ENCODE measurements around the gene SULF2. TPM values are rescaled to one million over a fixed set of nuclear protein-coding genes. Genes with fewer than 3 reads are reported as not detected.

The SULF2 gene
- total and polyA plus RNA-seq, 4 donors: 8.1 to 25.4 (median 12.0) TPM

DNA sequence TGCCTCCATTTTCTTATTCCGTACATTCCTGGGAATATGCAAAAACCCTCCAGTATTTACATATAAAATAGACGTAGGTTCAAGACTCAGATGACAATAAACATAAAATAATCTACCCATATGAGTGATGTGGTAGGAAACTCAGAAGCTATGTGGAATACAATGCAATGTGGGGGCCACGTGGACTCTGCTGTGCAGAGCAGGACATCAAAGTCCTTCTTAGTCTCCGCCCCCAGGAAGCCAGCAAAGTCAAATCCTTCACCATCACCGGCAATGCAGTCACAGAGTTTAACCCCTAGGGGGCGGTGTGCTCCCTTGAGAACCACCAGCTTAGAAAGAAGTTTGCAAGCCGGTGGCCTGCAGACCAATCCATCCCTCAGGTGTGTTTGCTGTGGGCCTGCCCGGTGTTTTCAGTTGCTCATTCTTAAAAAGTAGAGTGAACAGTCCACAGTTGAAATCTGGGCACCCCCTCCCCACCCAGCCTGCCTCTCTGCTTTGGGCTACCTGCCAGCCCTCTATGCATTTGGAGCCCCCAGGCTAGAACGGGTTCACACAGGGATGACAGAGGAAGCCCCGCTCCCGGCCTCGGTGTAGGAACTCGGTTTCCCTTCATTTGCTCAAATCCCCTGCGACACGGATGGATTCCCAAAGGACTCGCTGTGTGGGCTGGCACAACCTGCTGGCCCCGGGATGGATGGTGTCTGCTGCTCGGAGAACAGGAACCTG is 59.9 kb downstream of the SULF2 start:
- H3K27me3 ChIP-seq (ENCODE audit: control insufficient read depth in 4 of 4, insufficient read depth in 4 of 4, low read length in 3 of 4): no peaks in the 10 kb centered on the region
- TF ChIP-seq TAF1 (conservative IDR thresholded peaks at IDR 0.05) (no peak), GABPA (IDR thresholded peaks at IDR 0.05 in 1 of 2, conservative IDR thresholded peaks at IDR 0.05 in 1 of 2) (peak in 1 of 2 donors; percentile 33), HNF4G (IDR thresholded peaks at IDR 0.05) (peak; percentile 9), RAD21 (IDR thresholded peaks at IDR 0.05) (peak; percentile 93 to 95), FOXA2 (IDR thresholded peaks at IDR 0.05) (no peak), YY1 (IDR thresholded peaks at IDR 0.05) (peak; percentile 42), NR2F2 (IDR thresholded peaks at IDR 0.05) (no peak), HNF4A (conservative IDR thresholded peaks at IDR 0.05) (peak; percentile 82 to 84), SP1 (IDR thresholded peaks at IDR 0.05) (peak; percentile 36), JUND (IDR thresholded peaks at IDR 0.05) (no peak), RXRA (IDR thresholded peaks at IDR 0.05) (peak in 1 of 2 donors; percentile 51), FOXA1 (IDR thresholded peaks at IDR 0.05) (no peak), EGR1 (IDR thresholded peaks at IDR 0.05; ENCODE audit: low read depth in 2 of 2) (no peak)
- TF ChIP-seq, protein P1, sequence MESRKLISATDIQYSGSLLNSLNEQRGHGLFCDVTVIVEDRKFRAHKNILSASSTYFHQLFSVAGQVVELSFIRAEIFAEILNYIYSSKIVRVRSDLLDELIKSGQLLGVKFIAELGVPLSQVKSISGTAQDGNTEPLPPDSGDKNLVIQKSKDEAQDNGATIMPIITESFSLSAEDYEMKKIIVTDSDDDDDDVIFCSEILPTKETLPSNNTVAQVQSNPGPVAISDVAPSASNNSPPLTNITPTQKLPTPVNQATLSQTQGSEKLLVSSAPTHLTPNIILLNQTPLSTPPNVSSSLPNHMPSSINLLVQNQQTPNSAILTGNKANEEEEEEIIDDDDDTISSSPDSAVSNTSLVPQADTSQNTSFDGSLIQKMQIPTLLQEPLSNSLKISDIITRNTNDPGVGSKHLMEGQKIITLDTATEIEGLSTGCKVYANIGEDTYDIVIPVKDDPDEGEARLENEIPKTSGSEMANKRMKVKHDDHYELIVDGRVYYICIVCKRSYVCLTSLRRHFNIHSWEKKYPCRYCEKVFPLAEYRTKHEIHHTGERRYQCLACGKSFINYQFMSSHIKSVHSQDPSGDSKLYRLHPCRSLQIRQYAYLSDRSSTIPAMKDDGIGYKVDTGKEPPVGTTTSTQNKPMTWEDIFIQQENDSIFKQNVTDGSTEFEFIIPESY (IDR thresholded peaks at IDR 0.05): no peak
- TF ChIP-seq, protein P2, sequence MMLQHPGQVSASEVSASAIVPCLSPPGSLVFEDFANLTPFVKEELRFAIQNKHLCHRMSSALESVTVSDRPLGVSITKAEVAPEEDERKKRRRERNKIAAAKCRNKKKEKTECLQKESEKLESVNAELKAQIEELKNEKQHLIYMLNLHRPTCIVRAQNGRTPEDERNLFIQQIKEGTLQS (IDR thresholded peaks at IDR 0.05): no peak
- TF ChIP-seq, protein P3, sequence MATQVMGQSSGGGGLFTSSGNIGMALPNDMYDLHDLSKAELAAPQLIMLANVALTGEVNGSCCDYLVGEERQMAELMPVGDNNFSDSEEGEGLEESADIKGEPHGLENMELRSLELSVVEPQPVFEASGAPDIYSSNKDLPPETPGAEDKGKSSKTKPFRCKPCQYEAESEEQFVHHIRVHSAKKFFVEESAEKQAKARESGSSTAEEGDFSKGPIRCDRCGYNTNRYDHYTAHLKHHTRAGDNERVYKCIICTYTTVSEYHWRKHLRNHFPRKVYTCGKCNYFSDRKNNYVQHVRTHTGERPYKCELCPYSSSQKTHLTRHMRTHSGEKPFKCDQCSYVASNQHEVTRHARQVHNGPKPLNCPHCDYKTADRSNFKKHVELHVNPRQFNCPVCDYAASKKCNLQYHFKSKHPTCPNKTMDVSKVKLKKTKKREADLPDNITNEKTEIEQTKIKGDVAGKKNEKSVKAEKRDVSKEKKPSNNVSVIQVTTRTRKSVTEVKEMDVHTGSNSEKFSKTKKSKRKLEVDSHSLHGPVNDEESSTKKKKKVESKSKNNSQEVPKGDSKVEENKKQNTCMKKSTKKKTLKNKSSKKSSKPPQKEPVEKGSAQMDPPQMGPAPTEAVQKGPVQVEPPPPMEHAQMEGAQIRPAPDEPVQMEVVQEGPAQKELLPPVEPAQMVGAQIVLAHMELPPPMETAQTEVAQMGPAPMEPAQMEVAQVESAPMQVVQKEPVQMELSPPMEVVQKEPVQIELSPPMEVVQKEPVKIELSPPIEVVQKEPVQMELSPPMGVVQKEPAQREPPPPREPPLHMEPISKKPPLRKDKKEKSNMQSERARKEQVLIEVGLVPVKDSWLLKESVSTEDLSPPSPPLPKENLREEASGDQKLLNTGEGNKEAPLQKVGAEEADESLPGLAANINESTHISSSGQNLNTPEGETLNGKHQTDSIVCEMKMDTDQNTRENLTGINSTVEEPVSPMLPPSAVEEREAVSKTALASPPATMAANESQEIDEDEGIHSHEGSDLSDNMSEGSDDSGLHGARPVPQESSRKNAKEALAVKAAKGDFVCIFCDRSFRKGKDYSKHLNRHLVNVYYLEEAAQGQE (IDR thresholded peaks at IDR 0.05): peak; percentile 31
- TF ChIP-seq, protein P4, sequence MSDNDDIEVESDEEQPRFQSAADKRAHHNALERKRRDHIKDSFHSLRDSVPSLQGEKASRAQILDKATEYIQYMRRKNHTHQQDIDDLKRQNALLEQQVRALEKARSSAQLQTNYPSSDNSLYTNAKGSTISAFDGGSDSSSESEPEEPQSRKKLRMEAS (IDR thresholded peaks at IDR 0.05): peak; percentile 68
- TF ChIP-seq, protein P5, sequence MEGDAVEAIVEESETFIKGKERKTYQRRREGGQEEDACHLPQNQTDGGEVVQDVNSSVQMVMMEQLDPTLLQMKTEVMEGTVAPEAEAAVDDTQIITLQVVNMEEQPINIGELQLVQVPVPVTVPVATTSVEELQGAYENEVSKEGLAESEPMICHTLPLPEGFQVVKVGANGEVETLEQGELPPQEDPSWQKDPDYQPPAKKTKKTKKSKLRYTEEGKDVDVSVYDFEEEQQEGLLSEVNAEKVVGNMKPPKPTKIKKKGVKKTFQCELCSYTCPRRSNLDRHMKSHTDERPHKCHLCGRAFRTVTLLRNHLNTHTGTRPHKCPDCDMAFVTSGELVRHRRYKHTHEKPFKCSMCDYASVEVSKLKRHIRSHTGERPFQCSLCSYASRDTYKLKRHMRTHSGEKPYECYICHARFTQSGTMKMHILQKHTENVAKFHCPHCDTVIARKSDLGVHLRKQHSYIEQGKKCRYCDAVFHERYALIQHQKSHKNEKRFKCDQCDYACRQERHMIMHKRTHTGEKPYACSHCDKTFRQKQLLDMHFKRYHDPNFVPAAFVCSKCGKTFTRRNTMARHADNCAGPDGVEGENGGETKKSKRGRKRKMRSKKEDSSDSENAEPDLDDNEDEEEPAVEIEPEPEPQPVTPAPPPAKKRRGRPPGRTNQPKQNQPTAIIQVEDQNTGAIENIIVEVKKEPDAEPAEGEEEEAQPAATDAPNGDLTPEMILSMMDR (IDR thresholded peaks at IDR 0.05; ENCODE audit: low read depth, low read length, missing input control): peak; percentile 97
- peaks cover 2 to 16% (median 12%) of the 10 kb centered on the region in 4 donors for H3K4me1 ChIP-seq (ENCODE audit: control insufficient read depth in 4 of 4, insufficient read depth in 4 of 4, low read length in 3 of 4)
- H3K27ac ChIP-seq (ENCODE audit: low read depth in 1 of 2, low read length in 2 of 2): no peak overlapping the region
- DNase-seq (ENCODE audit: low spot score): peak; percentile 71
- no peak overlapping the region for H3K4me3 ChIP-seq (ENCODE audit: low read depth in 1 of 3, low read length in 3 of 3)
- no peaks in the 10 kb centered on the region for H3K9me3 ChIP-seq (ENCODE audit: control insufficient read depth in 4 of 4, low read length in 3 of 4)
- H3K9ac ChIP-seq (ENCODE audit: low read depth in 1 of 2, low read length in 2 of 2): no peak overlapping the region
- no peaks in the 10 kb centered on the region for H3K36me3 ChIP-seq (ENCODE audit: control insufficient read depth in 4 of 4, insufficient read depth in 3 of 4, low read depth in 1 of 4, low read length in 3 of 4)
- 59% methylated on average over 18 of the region's 18 CpGs for WGBS
